Lower leg skin (tissue), 3 donors: ENCODE results near the gene HEBP1.

Experiments used
- POLR2A ChIP-seq, 2 donors: fragments of 450-650 bp; IDR thresholded peaks; one replicate each; pipeline ENCODE4 v1.6.1; 2016 to 2017; ENCODE audit warnings: antibody characterized with exemption in 2 of 2, mild to moderate bottlenecking in 1 of 2, moderate library complexity in 1 of 2
- TF ChIP-seq, protein P1 (sequence below), 3 donors: fragments of 450-650 bp; IDR thresholded peaks; one replicate each; pipeline ENCODE4 v1.5.1; 2016; ENCODE audit warnings: antibody characterized with exemption in 3 of 3, mild to moderate bottlenecking in 3 of 3, moderate library complexity in 2 of 3

DNA sequence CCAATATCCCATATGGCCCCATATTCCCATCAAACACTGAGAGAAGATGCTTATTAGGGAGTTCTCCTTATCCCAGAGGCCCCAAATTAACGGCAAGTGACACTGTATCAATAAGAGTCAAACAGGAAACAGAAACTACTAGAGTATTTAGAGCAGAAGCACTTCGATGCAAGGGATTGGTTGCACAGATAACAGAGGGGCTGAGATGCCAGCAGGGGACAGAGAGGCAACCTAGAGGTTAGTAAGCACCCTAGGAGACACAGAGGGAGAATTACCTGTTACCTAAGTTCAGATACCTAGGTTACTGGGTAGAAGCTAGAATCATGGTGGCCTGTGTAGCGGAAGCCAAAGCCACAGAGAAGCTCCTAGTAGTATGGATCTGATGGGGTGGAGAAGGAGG, 2.9 kb downstream of the HEBP1 start:
- TF ChIP-seq, protein P1, sequence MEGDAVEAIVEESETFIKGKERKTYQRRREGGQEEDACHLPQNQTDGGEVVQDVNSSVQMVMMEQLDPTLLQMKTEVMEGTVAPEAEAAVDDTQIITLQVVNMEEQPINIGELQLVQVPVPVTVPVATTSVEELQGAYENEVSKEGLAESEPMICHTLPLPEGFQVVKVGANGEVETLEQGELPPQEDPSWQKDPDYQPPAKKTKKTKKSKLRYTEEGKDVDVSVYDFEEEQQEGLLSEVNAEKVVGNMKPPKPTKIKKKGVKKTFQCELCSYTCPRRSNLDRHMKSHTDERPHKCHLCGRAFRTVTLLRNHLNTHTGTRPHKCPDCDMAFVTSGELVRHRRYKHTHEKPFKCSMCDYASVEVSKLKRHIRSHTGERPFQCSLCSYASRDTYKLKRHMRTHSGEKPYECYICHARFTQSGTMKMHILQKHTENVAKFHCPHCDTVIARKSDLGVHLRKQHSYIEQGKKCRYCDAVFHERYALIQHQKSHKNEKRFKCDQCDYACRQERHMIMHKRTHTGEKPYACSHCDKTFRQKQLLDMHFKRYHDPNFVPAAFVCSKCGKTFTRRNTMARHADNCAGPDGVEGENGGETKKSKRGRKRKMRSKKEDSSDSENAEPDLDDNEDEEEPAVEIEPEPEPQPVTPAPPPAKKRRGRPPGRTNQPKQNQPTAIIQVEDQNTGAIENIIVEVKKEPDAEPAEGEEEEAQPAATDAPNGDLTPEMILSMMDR (IDR thresholded peaks at IDR 0.05), result no peak
- TF ChIP-seq POLR2A (IDR thresholded peaks at IDR 0.05), result no peak
